Body of pancreas (tissue), 4 donors: ENCODE results near the gene SWT1. TPM values are rescaled to one million over a fixed set of nuclear protein-coding genes. Genes with fewer than 3 reads are reported as not detected.

Experiments used
- ATAC-seq: fragments of 150-250 bp; one replicate; pipeline ENCODE4 v1.9.1; 2016
- DNase-seq, 4 donors: peaks; one replicate each; pipeline ENCODE4 v3.0.0-alpha.2; 2019
- H3K27ac ChIP-seq, 4 donors: fragments of 200-600 bp; sonication (generic); 1 replicate in 3 of 4; 2 replicates in 1 of 4; pipeline versions ENCODE4 v1.5.1 to v1.6.1; 2016 to 2019; ENCODE audit warnings: mild to moderate bottlenecking in 1 of 4, mixed read lengths in 1 of 4, moderate library complexity in 1 of 4
- H3K27me3 ChIP-seq, 2 donors: fragments of 200-600 bp; sonication (generic); one replicate each; pipeline ENCODE4 v1.6.0; 2016; ENCODE audit warnings: mild to moderate bottlenecking in 1 of 2
- H3K36me3 ChIP-seq, 2 donors: fragments of 200-600 bp; sonication (generic); replicated peaks in 1 of 2; 2 replicates each; pipeline ENCODE4 v1.5.1; 2016; ENCODE audit warnings: low read depth in 2 of 2; ENCODE audit not compliant: insufficient read depth in 1 of 2
- H3K4me1 ChIP-seq: fragments of 200-600 bp; sonication (generic); one replicate; pipeline ENCODE4 v1.6.0; 2016
- H3K4me3 ChIP-seq, 2 donors: fragments of 200-600 bp; sonication (generic); 1 replicate in 1 of 2; 2 replicates in 1 of 2; pipeline ENCODE4 v1.5.1; 2016 to 2019
- H3K9me3 ChIP-seq, 3 donors: fragments of 200-600 bp; sonication (generic); 1 replicate in 2 of 3; 2 replicates in 1 of 3; pipeline ENCODE4 v1.5.1; 2016
- CTCF ChIP-seq, 7 experiments: fragments of 450-650 bp in 4 of 7; fragments of 200-600 bp in 3 of 7; sonication (generic) in 3 of 7; IDR thresholded peaks; one replicate each; pipeline ENCODE4 v1.5.1; 2016 to 2019; ENCODE audit warnings: antibody characterized with exemption in 7 of 7
- POLR2A ChIP-seq, 3 donors: fragments of 450-650 bp; IDR thresholded peaks; one replicate each; pipeline ENCODE4 v1.6.1; 2016; ENCODE audit warnings: antibody characterized with exemption in 3 of 3, mild to moderate bottlenecking in 2 of 3
- WGBS, 2 donors: methylation state at CpG; one replicate each; pipeline ENCODE4 v1.1.5; 2017; 5-methylcytosine and 5-hydroxymethylcytosine counted together
- intact Hi-C: fragments of 100-400 bp; cut with DNase I; formaldehyde crosslinking; loops from one replicate; pipeline ENCODE4 v1.15.1; 2023
- total RNA-seq, 2 donors: library from RNA; depleted of rRNA; stranded (reverse); fragments of >200 nt; gene quantifications; one replicate each; pipeline ENCODE4 v1.1.0, GENCODE V29; 2016

The SWT1 gene
- total RNA-seq, 2 donors from 2014 or later: 7.6 to 13.0 TPM

- peaks cover 33% of the 10 kb centered on the region for H3K4me1 ChIP-seq
- WGBS, 2 donors: 0 to 1% methylated on average over 22 to 30 of the region's 30 CpGs
- DNase-seq (no peak), ATAC-seq (peak; percentile 46)
- intact Hi-C loops: no loop called here
- H3K27ac ChIP-seq: peak overlapping the region; percentile 98 to 100 (median 99)
- TF ChIP-seq POLR2A (IDR thresholded peaks at IDR 0.05): no peak
- TF ChIP-seq CTCF (IDR thresholded peaks at IDR 0.05): no peak
- no peaks in the 10 kb centered on the region for H3K9me3 ChIP-seq
- H3K36me3 ChIP-seq: no peaks in the 10 kb centered on the region
- H3K27me3 ChIP-seq: no peaks in the 10 kb centered on the region
- H3K4me3 ChIP-seq: peak overlapping the region; percentile 53 to 81
Observed at GRCh38 chr1:185156288-185156853, 596 bp upstream of the SWT1 start.

GRCh38 chr1:185157599-185158412 is 839 bp downstream of the SWT1 start:
- ATAC-seq: no peak
- DNase-seq: peak in 1 of 4 donors; percentile 12
- WGBS, 2 donors: 1% methylated on average over 20 of the region's 20 CpGs

GRCh38 chr1:185158800-185159199 is 1.8 kb downstream of the SWT1 start:
- H3K36me3 ChIP-seq: no peaks in the 10 kb centered on the region
- no peak overlapping the region for H3K4me3 ChIP-seq
- peak in 1 of 4 donors; percentile 3 for DNase-seq
- no peak for ATAC-seq
- no peak for TF ChIP-seq CTCF (IDR thresholded peaks at IDR 0.05)
- TF ChIP-seq POLR2A (IDR thresholded peaks at IDR 0.05): no peak
- WGBS, 2 donors: 48 to 50% methylated on average over 2 of the region's 2 CpGs
- H3K9me3 ChIP-seq: no peaks in the 10 kb centered on the region
- no peak overlapping the region for H3K27ac ChIP-seq
- H3K27me3 ChIP-seq: no peaks in the 10 kb centered on the region
- peaks cover 30% of the 10 kb centered on the region for H3K4me1 ChIP-seq
- intact Hi-C loops: no loop called here

More at GRCh38 chr1:185157599-185158412, 839 bp downstream of the SWT1 start:
- intact Hi-C loops: no loop called here
- Histone ChIP-seq H3K27me3 (no peaks in the 10 kb centered on the region), H3K4me1 (peaks cover 33% of the 10 kb centered on the region), H3K27ac (peak overlapping the region; percentile 95 to 100 (median 98)), H3K36me3 (no peaks in the 10 kb centered on the region), H3K9me3 (no peaks in the 10 kb centered on the region), H3K4me3 (peak overlapping the region; percentile 63 to 84)
- peak in 1 of 3 donors; percentile 32 for TF ChIP-seq POLR2A (IDR thresholded peaks at IDR 0.05)
- TF ChIP-seq CTCF (IDR thresholded peaks at IDR 0.05): no peak

GRCh38 chr1:185159966-185160365 is 3.0 kb downstream of the SWT1 start:
- TF ChIP-seq CTCF (IDR thresholded peaks at IDR 0.05) (no peak), POLR2A (IDR thresholded peaks at IDR 0.05) (no peak)
- Histone ChIP-seq H3K9me3 (no peaks in the 10 kb centered on the region), H3K4me3 (no peak overlapping the region), H3K36me3 (peaks cover 0 to 1% of the 10 kb centered on the region in 2 donors), H3K27ac (no peak overlapping the region), H3K27me3 (no peaks in the 10 kb centered on the region), H3K4me1 (peaks cover 21% of the 10 kb centered on the region)
- ATAC-seq (no peak), DNase-seq (no peak)
- intact Hi-C loops: no loop called here
- 87 to 90% methylated on average over 3 of the region's 3 CpGs for WGBS, 2 donors
